HCT116 (cell line): ENCODE data around the gene ALLC. TPM values are rescaled to one million over a fixed set of nuclear protein-coding genes. Genes with fewer than 3 reads are reported as not detected.

Experiments used
- ATAC-seq: fragments of 200-7000 bp; cut with Tn5 transposase; 2 replicates; pipeline ENCODE4 v1.9.1; 2020; ENCODE audit warnings: mild to moderate bottlenecking, moderate library complexity
- BruUV-seq: library from RNA; stranded (reverse); fragments of 400-500 nt; replicated peaks from 2 replicates; lab custom pipeline; 2021; lab: Mats Ljungman, UMichigan
- CTCF ChIA-PET: fragments of 300-600 bp; sonication (Branson Sonifier 250); formaldehyde crosslinking; loops from one replicate; lab custom pipeline; 2021; ENCODE audit warnings: antibody characterized with exemption; lab: Charles Lee
- POLR2A ChIA-PET: fragments of 300-600, 350-600 bp; sonication (Branson Sonifier 250); formaldehyde crosslinking; loops from one replicate; lab custom pipeline; 2021; ENCODE audit warnings: antibody characterized with exemption; lab: Charles Lee
- RAD21 ChIA-PET, 2 experiments: fragments of 300-600 bp; sonication (Branson Sonifier 250); formaldehyde crosslinking; loops; one replicate each; lab custom pipeline; 2023; ENCODE audit warnings: low total read pairs in 2 of 2; ENCODE audit not compliant: uncharacterized antibody in 2 of 2, unreplicated experiment in 2 of 2, low non-redundant PET in 1 of 2; lab: Charles Lee
- DNase-seq: peaks from one replicate; pipeline ENCODE4 v3.0.0-alpha.2; 2010; ENCODE audit warnings: low read depth, low spot score
- H2AFZ ChIP-seq: fragments of 200-600 bp; shearing (Covaris generic), sonication (generic); 2 replicates; pipeline ENCODE4 v1.6.1; 2017; ENCODE audit warnings: low read depth, mixed run types, mixed read lengths, antibody characterized with exemption, low read length; ENCODE audit not compliant: poor library complexity, severe bottlenecking
- H3K27ac ChIP-seq: 2 replicates; pipeline ENCODE4 v1.5.1; 2012; ENCODE audit warnings: low read depth, low read length
- H3K27me3 ChIP-seq: fragments of 200-600 bp; sonication (generic); 2 replicates; pipeline ENCODE4 v1.6.1; 2016; ENCODE audit warnings: mixed run types, low read length, mixed read lengths; ENCODE audit not compliant: insufficient read depth
- H3K36me3 ChIP-seq, 2 experiments: fragments of 200-500 bp in 1 of 2; fragments of 200-600 bp in 1 of 2; sonication (Bioruptor generic) in 1 of 2; sonication (generic) in 1 of 2; 2 replicates each; pipeline versions ENCODE4 v1.5.1 to v1.6.1; 2014 to 2016; ENCODE audit warnings: low read length in 2 of 2, inconsistent platforms in 1 of 2, mixed read lengths in 1 of 2, mixed run types in 1 of 2; ENCODE audit not compliant: insufficient read depth in 2 of 2, control insufficient read depth in 1 of 2
- H3K4me1 ChIP-seq, 2 experiments: fragments of 200-600 bp in 1 of 2; sonication (generic) in 1 of 2; 2 replicates each; pipeline versions ENCODE4 v1.5.1 to v1.6.1; 2012 to 2017; ENCODE audit warnings: low read length in 2 of 2, inconsistent platforms in 1 of 2, mild to moderate bottlenecking in 1 of 2, mixed read lengths in 1 of 2, mixed run types in 1 of 2, moderate library complexity in 1 of 2; ENCODE audit not compliant: insufficient read depth in 2 of 2, control insufficient read depth in 1 of 2
- H3K4me2 ChIP-seq: fragments of 200-600 bp; sonication (generic); 2 replicates; pipeline ENCODE4 v1.6.1; 2017; ENCODE audit warnings: mixed run types, low read length, mixed read lengths
- H3K4me3 ChIP-seq, 2 experiments: fragments of 200-600 bp in 1 of 2; sonication (generic) in 1 of 2; replicated peaks in 1 of 2; 2 replicates each; pipeline ENCODE4 v1.5.1; 2011 to 2016; ENCODE audit warnings: low read length in 2 of 2, control low read depth in 1 of 2, low read depth in 1 of 2, mild to moderate bottlenecking in 1 of 2, mixed read lengths in 1 of 2, mixed run types in 1 of 2
- H3K79me2 ChIP-seq: fragments of 200-600 bp; sonication (generic); 2 replicates; pipeline ENCODE4 v1.6.1; 2017; ENCODE audit warnings: mild to moderate bottlenecking, mixed run types, low read length, moderate library complexity, mixed read lengths; ENCODE audit not compliant: insufficient read depth
- H3K9ac ChIP-seq: fragments of 200-600 bp; sonication (generic); 2 replicates; pipeline ENCODE4 v1.6.1; 2016; ENCODE audit warnings: low read length, mixed read lengths
- H3K9me2 ChIP-seq: fragments of 200-600 bp; sonication (generic), shearing (Covaris generic); 2 replicates; pipeline ENCODE4 v1.6.1; 2017; ENCODE audit warnings: mixed run types, mild to moderate bottlenecking, moderate library complexity; ENCODE audit not compliant: insufficient read depth
- H3K9me3 ChIP-seq, 2 experiments: fragments of 200-500 bp in 1 of 2; fragments of 200-600 bp in 1 of 2; sonication (Bioruptor generic) in 1 of 2; sonication (generic) in 1 of 2; 2 replicates each; pipeline ENCODE4 v1.6.1; 2014 to 2017; ENCODE audit warnings: low read length in 2 of 2, mixed read lengths in 2 of 2, inconsistent platforms in 1 of 2, low read depth in 1 of 2, mild to moderate bottlenecking in 1 of 2, mixed run types in 1 of 2, moderate library complexity in 1 of 2; ENCODE audit not compliant: control insufficient read depth in 1 of 2, insufficient read depth in 1 of 2
- H4K20me1 ChIP-seq: fragments of 200-600 bp; sonication (generic), shearing (Covaris generic); 2 replicates; pipeline ENCODE4 v1.6.1; 2017; ENCODE audit warnings: mixed run types, mild to moderate bottlenecking, moderate library complexity; ENCODE audit not compliant: insufficient read depth
- ATF3 ChIP-seq: IDR thresholded peaks from 2 replicates; pipeline ENCODE4 v1.6.1; 2012
- CTCF ChIP-seq, 3 experiments: fragments of 200-600 bp in 1 of 3; sonication (generic) in 1 of 3; IDR thresholded peaks in 2 of 3; conservative IDR thresholded peaks in 1 of 3; 2 replicates each; pipeline ENCODE4 v1.5.1; 2012 to 2017; ENCODE audit warnings: low read depth in 2 of 3, low read length in 2 of 3, antibody characterized with exemption in 1 of 3, borderline replicate concordance in 1 of 3, control low read depth in 1 of 3, mild to moderate bottlenecking in 1 of 3, mixed read lengths in 1 of 3, mixed run types in 1 of 3, moderate library complexity in 1 of 3; ENCODE audit not compliant: insufficient read depth in 1 of 3
- ELF1 ChIP-seq: IDR thresholded peaks from 2 replicates; pipeline ENCODE4 v1.6.1; 2012; ENCODE audit warnings: low read depth, borderline replicate concordance
- EZH2 ChIP-seq: fragments of 200-600 bp; sonication (generic); IDR thresholded peaks from 2 replicates; pipeline ENCODE4 v1.6.1; 2017; ENCODE audit warnings: antibody characterized with exemption, mixed run types
- EZH2phosphoT487 ChIP-seq: fragments of 200-600 bp; IDR thresholded peaks from 2 replicates; pipeline ENCODE4 v1.6.1; 2018; ENCODE audit warnings: antibody characterized with exemption, borderline replicate concordance
- FOSL1 ChIP-seq: IDR thresholded peaks from 2 replicates; pipeline ENCODE4 v1.6.1; 2012; ENCODE audit warnings: low read depth
- MAX ChIP-seq: IDR thresholded peaks from 2 replicates; pipeline ENCODE4 v1.6.1; 2012
- POLR2A ChIP-seq: IDR thresholded peaks from 2 replicates; pipeline ENCODE4 v1.7.0; 2011; ENCODE audit warnings: borderline replicate concordance; ENCODE audit not compliant: insufficient read depth, insufficient read length; ENCODE audit errors: extremely low read depth
- RAD21 ChIP-seq: IDR thresholded peaks from 2 replicates; pipeline ENCODE4 v1.6.1; 2012; ENCODE audit warnings: low read depth, mild to moderate bottlenecking
- REST ChIP-seq: IDR thresholded peaks from 2 replicates; pipeline ENCODE4 v1.6.1; 2012; ENCODE audit warnings: low read depth
- SP1 ChIP-seq: IDR thresholded peaks from 2 replicates; pipeline ENCODE4 v1.6.1; 2012; ENCODE audit warnings: low read depth
- TCF7L2 ChIP-seq: IDR thresholded peaks from 2 replicates; pipeline ENCODE4 v1.7.0; 2011; ENCODE audit warnings: borderline replicate concordance, inconsistent platforms; ENCODE audit not compliant: insufficient read depth, insufficient read length; ENCODE audit errors: extremely low read depth
- ZBTB33 ChIP-seq: IDR thresholded peaks from 2 replicates; pipeline ENCODE4 v1.6.1; 2011; ENCODE audit warnings: mild to moderate bottlenecking, low read length, moderate library complexity; ENCODE audit not compliant: insufficient replicate concordance; ENCODE audit errors: extremely low read depth
- ZFX ChIP-seq: fragments of 450-650 bp; IDR thresholded peaks from 2 replicates; pipeline ENCODE4 v1.6.1; 2017
- intact Hi-C: fragments of 100-400 bp; cut with micrococcal nuclease; formaldehyde crosslinking; loops from 2 replicates; pipeline ENCODE4 v1.10.0; 2022
- total RNA-seq: library from RNA; stranded (reverse); gene quantifications from one replicate; pipeline ENCODE4 v1.2.1, GENCODE V29; 2021; ENCODE audit not compliant: unreplicated experiment

ALLC gene
- total RNA-seq, 1 experiment from 2014 or later = not detected

GRCh38 chr2:3643371-3644245, 14.4 kb upstream of the ALLC start:
- CTCF ChIA-PET = no interaction called here
- Histone ChIP-seq H3K4me2 (no peak overlapping the region), H2AFZ (no peak overlapping the region), H3K9me3 (no peaks in the 10 kb centered on the region), H3K27ac (no peak overlapping the region), H3K79me2 (no peaks in the 10 kb centered on the region), H3K36me3 (no peaks in the 10 kb centered on the region), H3K4me1 (no peaks in the 10 kb centered on the region), H4K20me1 (no peaks in the 10 kb centered on the region), H3K4me3 (no peak overlapping the region), H3K27me3 (no peaks in the 10 kb centered on the region), H3K9ac (no peak overlapping the region), H3K9me2 (no peaks in the 10 kb centered on the region)
- RAD21 ChIA-PET = no interaction called here
- ATAC-seq = no peak
- TF ChIP-seq TCF7L2 = no peak
- no peak for TF ChIP-seq REST
- no peak for TF ChIP-seq RAD21
- no peak for TF ChIP-seq ELF1
- TF ChIP-seq FOSL1 = no peak
- TF ChIP-seq SP1 = no peak
- TF ChIP-seq POLR2A = no peak
- no peak for TF ChIP-seq ZBTB33
- no peak for TF ChIP-seq ZFX
- TF ChIP-seq EZH2phosphoT487 = no peak
- TF ChIP-seq CTCF (IDR thresholded peaks at IDR 0.05 in 2 of 3, conservative IDR thresholded peaks at IDR 0.05 in 1 of 3; ENCODE audit: borderline replicate concordance in 1 of 3, insufficient read depth in 1 of 3, low read depth in 2 of 3, low read length in 2 of 3) = no peak
- no peak for TF ChIP-seq ATF3
- no peak for TF ChIP-seq MAX
- TF ChIP-seq EZH2 = no peak
- BruUV-seq = no TSS peak
- no peak for DNase-seq
- intact Hi-C loops = no loop called here
- POLR2A ChIA-PET = no interaction called here
